OCI-LY1 (cell line): ENCODE measurements around the gene PIK3R5.

ENCODE experiments used
- EZH2 ChIP-seq: fragments of 200-600 bp; sonication (generic), shearing (Covaris generic); IDR thresholded peaks from 2 replicates; pipeline ENCODE4 v1.8.0; 2017; ENCODE audit warnings: borderline replicate concordance, mixed run types, mild to moderate bottlenecking, antibody characterized with exemption, low read length, moderate library complexity, mixed read lengths
- TF ChIP-seq, protein P1 (sequence below): fragments of 200-600 bp; sonication (generic), shearing (Covaris generic); IDR thresholded peaks from 2 replicates; pipeline ENCODE4 v1.5.1; 2017; ENCODE audit warnings: mild to moderate bottlenecking, antibody characterized with exemption, low read length, moderate library complexity, mixed read lengths

DNA sequence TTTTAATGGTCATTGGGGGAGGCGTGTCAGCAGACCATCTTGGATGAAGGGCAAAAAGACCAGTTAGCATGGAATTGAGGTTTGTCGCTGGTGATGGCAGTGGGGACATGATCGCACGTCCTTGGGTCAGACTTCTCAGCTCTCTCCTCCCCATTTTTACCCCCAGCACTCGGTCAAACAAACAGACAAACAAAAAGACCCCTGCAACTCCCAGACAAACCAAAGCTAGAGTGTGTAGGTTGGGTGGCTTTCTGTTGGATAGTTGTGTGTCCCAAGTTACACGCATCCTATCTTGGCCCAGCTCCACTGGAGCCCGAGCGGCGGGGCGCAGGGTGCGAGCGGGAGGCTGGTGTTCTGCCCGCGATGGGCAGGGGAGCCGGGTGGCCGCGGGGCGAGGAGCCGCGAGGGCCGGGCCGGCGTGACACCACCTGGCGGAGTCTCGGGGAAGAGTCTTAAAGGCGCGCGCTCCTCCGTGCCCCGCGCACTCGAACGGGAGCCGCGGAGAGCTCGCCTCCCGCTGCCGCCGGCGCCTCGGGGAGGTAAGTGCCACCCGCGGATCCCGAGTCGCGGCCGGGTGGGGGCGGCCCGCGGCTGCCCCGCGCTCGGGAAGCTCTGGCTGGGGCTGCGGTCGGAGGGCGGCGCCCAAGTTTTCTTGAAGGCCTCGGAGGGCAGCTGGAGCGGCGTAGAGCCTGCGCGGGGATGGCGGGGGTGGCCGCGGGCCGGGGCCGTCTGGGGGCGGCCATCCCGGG, 37.3 kb upstream of the PIK3R5 start:
- TF ChIP-seq, protein P1, sequence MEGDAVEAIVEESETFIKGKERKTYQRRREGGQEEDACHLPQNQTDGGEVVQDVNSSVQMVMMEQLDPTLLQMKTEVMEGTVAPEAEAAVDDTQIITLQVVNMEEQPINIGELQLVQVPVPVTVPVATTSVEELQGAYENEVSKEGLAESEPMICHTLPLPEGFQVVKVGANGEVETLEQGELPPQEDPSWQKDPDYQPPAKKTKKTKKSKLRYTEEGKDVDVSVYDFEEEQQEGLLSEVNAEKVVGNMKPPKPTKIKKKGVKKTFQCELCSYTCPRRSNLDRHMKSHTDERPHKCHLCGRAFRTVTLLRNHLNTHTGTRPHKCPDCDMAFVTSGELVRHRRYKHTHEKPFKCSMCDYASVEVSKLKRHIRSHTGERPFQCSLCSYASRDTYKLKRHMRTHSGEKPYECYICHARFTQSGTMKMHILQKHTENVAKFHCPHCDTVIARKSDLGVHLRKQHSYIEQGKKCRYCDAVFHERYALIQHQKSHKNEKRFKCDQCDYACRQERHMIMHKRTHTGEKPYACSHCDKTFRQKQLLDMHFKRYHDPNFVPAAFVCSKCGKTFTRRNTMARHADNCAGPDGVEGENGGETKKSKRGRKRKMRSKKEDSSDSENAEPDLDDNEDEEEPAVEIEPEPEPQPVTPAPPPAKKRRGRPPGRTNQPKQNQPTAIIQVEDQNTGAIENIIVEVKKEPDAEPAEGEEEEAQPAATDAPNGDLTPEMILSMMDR = no peak
- TF ChIP-seq EZH2 = no peak
